Fibroblast of lung (primary cell): ENCODE measurements around the gene ADRA2C.

Experiments used
- CTCF ChIP-seq, 2 donors: IDR thresholded peaks in 1 of 2; conservative IDR thresholded peaks in 1 of 2; 1 replicate in 1 of 2; 2 replicates in 1 of 2; pipeline ENCODE4 v1.5.1; 2011 to 2012; ENCODE audit warnings: low read length in 2 of 2, control low read depth in 1 of 2, inconsistent platforms in 1 of 2, low read depth in 1 of 2, mild to moderate bottlenecking in 1 of 2
- EZH2 ChIP-seq: IDR thresholded peaks from 2 replicates; pipeline ENCODE4 v1.5.1; 2012; ENCODE audit warnings: low read length, control low read depth, mild to moderate bottlenecking; ENCODE audit errors: missing control alignments

DNA sequence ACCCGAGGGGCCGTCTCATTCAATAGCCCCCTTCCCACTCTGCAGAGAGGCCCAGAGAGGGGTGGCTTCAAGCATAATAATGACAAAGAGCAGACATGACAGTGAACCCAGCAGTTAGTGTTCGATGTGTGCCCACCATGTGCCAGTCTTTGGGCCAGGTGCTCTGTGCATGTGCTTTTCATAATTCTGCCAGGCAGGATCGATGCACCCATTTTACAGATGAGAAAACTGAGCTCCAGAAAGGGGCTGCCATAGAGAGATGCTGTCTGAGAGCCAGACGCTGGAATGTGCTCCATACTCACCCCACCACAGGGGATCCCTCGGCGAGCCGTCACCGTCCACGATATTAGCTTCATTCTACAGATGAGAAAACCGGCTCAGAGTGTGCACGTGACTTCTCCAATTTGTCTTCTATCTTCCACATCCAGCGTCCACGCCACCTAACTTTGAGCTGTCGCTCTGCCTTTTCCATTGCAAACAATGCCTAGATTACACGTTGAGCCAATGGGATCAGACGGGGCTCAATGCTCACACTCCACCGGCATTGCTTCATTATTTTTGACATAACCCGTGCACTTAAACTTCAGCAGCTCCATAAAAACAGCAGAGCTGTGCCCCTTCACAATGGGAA is 8.2 kb downstream of the ADRA2C start:
- TF ChIP-seq CTCF (conservative IDR thresholded peaks at IDR 0.05 in 1 of 2, IDR thresholded peaks at IDR 0.05 in 1 of 2; ENCODE audit: low read depth in 1 of 2, low read length in 2 of 2) (no peak), EZH2 (no peak)
